HG02678 (cell line): ENCODE results near the gene MAP3K4.

ENCODE experiments used
- ATAC-seq: cut with Tn5 transposase; IDR thresholded peaks from one replicate; pipeline ENCODE4 v1.9.1; 2021; ENCODE audit warnings: mild to moderate bottlenecking, moderate library complexity; ENCODE audit not compliant: unreplicated experiment

Gene MAP3K4

GRCh38 chr6:160991406-160992060, at the start of gene MAP3K4:
Gene MAP3K4, plus strand, starts transcription at chr6:160991769. Its CDS starts 163 bp downstream, at chr6:160991932.
- ATAC-seq: peak; percentile 76

GRCh38 chr6:160943997-160944396, 47.6 kb upstream of the MAP3K4 start:
- no peak for ATAC-seq

GRCh38 chr6:160945516-160946177, 45.9 kb upstream of the MAP3K4 start:
- ATAC-seq: no peak

GRCh38 chr6:160949531-160949930, 42.0 kb upstream of the MAP3K4 start:
- no peak for ATAC-seq

GRCh38 chr6:160950507-160950906, 41.1 kb upstream of the MAP3K4 start:
- ATAC-seq: no peak

- no peak for ATAC-seq
These were observed 40.2 kb upstream of the MAP3K4 start for GRCh38 chr6:160951187-160952030.

GRCh38 chr6:160952633-160953281, 38.8 kb upstream of the MAP3K4 start:
- no peak for ATAC-seq

GRCh38 chr6:160955508-160956295, 35.9 kb upstream of the MAP3K4 start:
- no peak for ATAC-seq

GRCh38 chr6:160956300-160957035, 35.1 kb upstream of the MAP3K4 start:
- no peak for ATAC-seq

GRCh38 chr6:160959726-160960435, 31.7 kb upstream of the MAP3K4 start:
- no peak for ATAC-seq

GRCh38 chr6:160960839-160961238, 30.7 kb upstream of the MAP3K4 start:
- no peak for ATAC-seq

GRCh38 chr6:160962835-160963623, 28.5 kb upstream of the MAP3K4 start:
- ATAC-seq: no peak

GRCh38 chr6:160963651-160964050, 27.9 kb upstream of the MAP3K4 start:
- no peak for ATAC-seq

GRCh38 chr6:160965893-160966292, 25.7 kb upstream of the MAP3K4 start:
- ATAC-seq: no peak

GRCh38 chr6:160966493-160967229, 24.9 kb upstream of the MAP3K4 start:
- no peak for ATAC-seq

GRCh38 chr6:160967351-160967750, 24.2 kb upstream of the MAP3K4 start:
- ATAC-seq: no peak

- no peak for ATAC-seq
These were observed 23.7 kb upstream of the MAP3K4 start for GRCh38 chr6:160967833-160968232.

- no peak for ATAC-seq
These were observed 20.4 kb upstream of the MAP3K4 start for GRCh38 chr6:160971171-160971570.
